Esophagus muscularis mucosa (tissue), 4 donors: ENCODE measurements around the gene KLHL30. TPM values are rescaled to one million over a fixed set of nuclear protein-coding genes. Genes with fewer than 3 reads are reported as not detected.

ENCODE experiments used
- DNase-seq: peaks from one replicate; pipeline ENCODE4 v3.0.0-alpha.2; 2017; ENCODE audit errors: extremely low spot score
- H3K27ac ChIP-seq, 4 donors: fragments of 200-600 bp; sonication (generic); replicated peaks in 1 of 4; 1 replicate in 3 of 4; 2 replicates in 1 of 4; pipeline ENCODE4 v1.5.1; 2016 to 2019; ENCODE audit warnings: mild to moderate bottlenecking in 1 of 4
- H3K27me3 ChIP-seq, 4 donors: fragments of 200-600 bp; sonication (generic); one replicate each; pipeline versions ENCODE4 v1.5.1 to v1.6.0; 2016 to 2019
- H3K36me3 ChIP-seq, 4 donors: fragments of 200-600 bp; sonication (generic); one replicate each; pipeline ENCODE4 v1.5.1; 2016 to 2019
- H3K4me1 ChIP-seq, 4 donors: fragments of 200-600 bp; sonication (generic); one replicate each; pipeline ENCODE4 v1.5.1; 2016 to 2019
- H3K4me3 ChIP-seq, 4 donors: fragments of 200-600 bp; sonication (generic); 1 replicate in 2 of 4; 2 replicates in 2 of 4; pipeline ENCODE4 v1.5.1; 2016 to 2019; ENCODE audit warnings: mild to moderate bottlenecking in 4 of 4, moderate library complexity in 1 of 4
- H3K9me3 ChIP-seq, 4 donors: fragments of 200-600 bp; sonication (generic); 1 replicate in 3 of 4; 2 replicates in 1 of 4; pipeline ENCODE4 v1.5.1; 2016 to 2019
- EP300 ChIP-seq: sonication (generic); formaldehyde crosslinking; IDR thresholded peaks from one replicate; pipeline ENCODE4 v1.6.1; 2017; ENCODE audit warnings: antibody characterized with exemption
- POLR2A ChIP-seq: fragments of 450-650 bp; IDR thresholded peaks from one replicate; pipeline ENCODE4 v1.6.1; 2017; ENCODE audit warnings: antibody characterized with exemption, moderate library complexity, mild to moderate bottlenecking, low read depth
- POLR2AphosphoS5 ChIP-seq, 2 donors: sonication (generic); formaldehyde crosslinking; IDR thresholded peaks; one replicate each; pipeline ENCODE4 v1.6.1; 2017; ENCODE audit warnings: antibody characterized with exemption in 2 of 2
- WGBS: methylation state at CpG from one replicate; pipeline ENCODE4 v1.1.5; 2018; 5-methylcytosine and 5-hydroxymethylcytosine counted together
- intact Hi-C: fragments of 100-400 bp; cut with DNase I; formaldehyde crosslinking; loops from one replicate; pipeline ENCODE4 v1.15.1; 2023
- total RNA-seq, 4 donors: library from RNA; depleted of rRNA; stranded (reverse); fragments of >200 nt; gene quantifications; one replicate each; pipeline versions ENCODE4 v1.1.0 to v1.2.1, GENCODE V29; 2016
- TF ChIP-seq, protein P1 (sequence below), 3 experiments: fragments of 200-600 bp in 2 of 3; fragments of 450-650 bp in 1 of 3; sonication (generic) in 2 of 3; IDR thresholded peaks; one replicate each; pipeline ENCODE4 v1.5.1; 2017 to 2019; ENCODE audit warnings: antibody characterized with exemption in 3 of 3, mild to moderate bottlenecking in 2 of 3, moderate library complexity in 1 of 3

KLHL30 gene
- total RNA-seq, 4 donors from 2014 or later = 1.2 to 8.0 (median 4.4) TPM

DNA sequence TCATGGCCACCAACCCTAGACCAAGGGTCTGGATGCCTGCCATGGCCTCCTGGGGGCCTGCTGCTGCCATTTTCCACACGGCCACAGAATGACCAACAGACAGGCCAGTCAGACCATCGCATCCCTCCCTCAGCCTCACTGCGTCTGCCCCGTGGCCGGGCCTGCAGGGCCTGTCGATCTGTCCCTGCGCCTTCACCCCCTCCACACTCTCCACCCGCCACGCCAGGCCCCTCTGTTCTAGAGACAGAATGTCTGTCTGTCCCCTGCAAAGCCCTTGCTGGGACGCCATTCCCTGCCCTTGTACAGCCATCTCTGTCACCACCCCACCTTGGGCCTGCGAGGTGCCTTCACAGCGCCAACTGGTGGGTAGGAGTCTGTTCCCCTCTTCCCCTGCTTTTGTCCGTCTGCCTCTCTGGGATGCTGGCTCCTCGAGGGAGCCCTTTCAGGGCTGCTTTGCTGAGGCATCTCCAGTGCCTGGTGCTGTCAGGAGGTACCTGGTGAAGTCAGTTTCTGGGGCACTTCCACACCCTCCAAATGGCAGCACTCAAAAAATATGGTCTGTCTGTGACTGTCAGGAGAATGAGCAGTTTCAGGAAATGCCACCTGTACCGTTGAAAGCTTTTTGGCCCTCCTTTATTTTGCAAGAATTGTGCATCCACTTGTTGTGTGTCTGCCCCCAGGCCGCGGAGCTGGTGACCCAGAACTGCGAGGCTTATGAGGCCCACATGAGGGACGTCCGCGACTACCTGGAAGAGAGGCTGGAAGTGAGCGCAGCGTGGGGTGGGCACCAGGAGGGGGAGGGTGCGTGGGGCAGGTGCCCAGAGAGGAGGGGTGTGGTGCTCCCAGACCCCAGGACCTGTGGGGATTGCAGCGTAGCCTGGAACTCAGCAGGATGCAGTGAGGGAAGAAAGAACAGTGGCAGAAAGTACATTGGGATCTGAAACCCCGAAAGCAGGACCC, 45.0 kb upstream of the KLHL30 start:
- peak; percentile 88 for DNase-seq
- Histone ChIP-seq H3K9me3 (no peaks in the 10 kb centered on the region), H3K27me3 (no peaks in the 10 kb centered on the region), H3K4me3 (no peak overlapping the region), H3K36me3 (peaks cover 0 to 14% (median 7%) of the 10 kb centered on the region in 4 donors), H3K27ac (no peak overlapping the region), H3K4me1 (no peaks in the 10 kb centered on the region)
- TF ChIP-seq, protein P1, sequence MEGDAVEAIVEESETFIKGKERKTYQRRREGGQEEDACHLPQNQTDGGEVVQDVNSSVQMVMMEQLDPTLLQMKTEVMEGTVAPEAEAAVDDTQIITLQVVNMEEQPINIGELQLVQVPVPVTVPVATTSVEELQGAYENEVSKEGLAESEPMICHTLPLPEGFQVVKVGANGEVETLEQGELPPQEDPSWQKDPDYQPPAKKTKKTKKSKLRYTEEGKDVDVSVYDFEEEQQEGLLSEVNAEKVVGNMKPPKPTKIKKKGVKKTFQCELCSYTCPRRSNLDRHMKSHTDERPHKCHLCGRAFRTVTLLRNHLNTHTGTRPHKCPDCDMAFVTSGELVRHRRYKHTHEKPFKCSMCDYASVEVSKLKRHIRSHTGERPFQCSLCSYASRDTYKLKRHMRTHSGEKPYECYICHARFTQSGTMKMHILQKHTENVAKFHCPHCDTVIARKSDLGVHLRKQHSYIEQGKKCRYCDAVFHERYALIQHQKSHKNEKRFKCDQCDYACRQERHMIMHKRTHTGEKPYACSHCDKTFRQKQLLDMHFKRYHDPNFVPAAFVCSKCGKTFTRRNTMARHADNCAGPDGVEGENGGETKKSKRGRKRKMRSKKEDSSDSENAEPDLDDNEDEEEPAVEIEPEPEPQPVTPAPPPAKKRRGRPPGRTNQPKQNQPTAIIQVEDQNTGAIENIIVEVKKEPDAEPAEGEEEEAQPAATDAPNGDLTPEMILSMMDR (IDR thresholded peaks at IDR 0.05) = no peak
- TF ChIP-seq POLR2AphosphoS5 (IDR thresholded peaks at IDR 0.05) = no peak
- intact Hi-C loops = no loop called here
- WGBS = 95% methylated on average over 25 of the region's 26 CpGs

DNA sequence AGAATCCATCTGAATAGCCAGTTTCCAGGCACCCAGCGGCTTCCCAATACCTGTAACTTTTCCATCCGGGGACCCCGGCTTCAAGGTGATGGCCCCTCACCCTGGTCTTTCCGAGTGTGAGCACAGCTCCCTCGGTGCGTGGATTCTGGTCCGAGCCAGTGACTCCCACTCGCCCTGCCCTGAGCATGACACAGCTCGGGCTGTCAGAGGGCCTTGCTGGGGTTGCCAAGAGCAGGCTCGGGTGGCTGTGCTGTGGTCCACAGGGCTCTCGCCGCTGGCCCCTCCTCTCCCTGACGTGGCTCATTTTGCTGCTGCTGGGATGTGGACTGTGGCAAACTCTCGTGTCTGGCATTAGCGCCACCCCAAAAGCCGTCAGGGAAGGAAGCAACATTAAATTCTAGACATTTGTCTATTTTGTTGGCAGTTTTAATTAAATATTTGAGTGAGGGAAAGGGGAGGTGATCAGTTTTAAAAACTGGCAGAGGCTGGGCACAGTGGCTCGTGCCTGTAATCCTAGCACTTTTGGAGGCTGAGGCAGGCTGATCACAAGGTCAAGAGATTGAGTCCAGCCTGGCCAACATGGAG, 43.9 kb upstream of the KLHL30 start:
- intact Hi-C loops = no loop called here
- no peaks in the 10 kb centered on the region for H3K4me1 ChIP-seq
- no peak overlapping the region for H3K27ac ChIP-seq
- no peak overlapping the region for H3K4me3 ChIP-seq
- H3K36me3 ChIP-seq = peaks cover 0 to 14% (median 7%) of the 10 kb centered on the region in 4 donors
- peak; percentile 66 for DNase-seq
- no peaks in the 10 kb centered on the region for H3K27me3 ChIP-seq
- H3K9me3 ChIP-seq = no peaks in the 10 kb centered on the region
- 91% methylated on average over 17 of the region's 17 CpGs for WGBS
- TF ChIP-seq, protein P1 (IDR thresholded peaks at IDR 0.05) = no peak
- no peak for TF ChIP-seq POLR2AphosphoS5 (IDR thresholded peaks at IDR 0.05)
- TF ChIP-seq POLR2A = no peak
- TF ChIP-seq EP300 = no peak

DNA sequence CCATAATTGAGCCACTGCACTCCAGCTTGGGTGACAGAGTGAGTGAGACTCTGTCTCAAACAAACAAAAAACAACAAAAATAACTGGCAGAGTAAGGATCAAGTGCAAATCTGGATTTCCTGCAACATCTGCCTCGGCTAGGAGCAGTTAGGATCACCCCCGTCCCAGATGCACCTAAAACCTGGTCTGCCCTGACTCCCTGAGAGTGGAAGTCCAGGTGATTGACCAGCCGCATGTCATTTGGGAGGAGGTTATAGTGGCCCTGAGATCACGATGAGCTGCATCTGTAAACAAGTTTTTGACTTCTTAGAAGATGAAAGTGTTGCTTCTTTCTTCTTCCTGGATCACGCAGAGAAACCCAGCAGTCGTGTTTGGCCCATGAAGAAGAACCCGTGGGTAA, 43.3 kb upstream of the KLHL30 start:
- intact Hi-C loops = no loop called here
- Histone ChIP-seq H3K27ac (no peak overlapping the region), H3K36me3 (peaks cover 0 to 14% (median 7%) of the 10 kb centered on the region in 4 donors), H3K4me1 (no peaks in the 10 kb centered on the region), H3K9me3 (no peaks in the 10 kb centered on the region), H3K27me3 (no peaks in the 10 kb centered on the region), H3K4me3 (no peak overlapping the region)
- peak; percentile 57 for DNase-seq
- TF ChIP-seq POLR2A = no peak
- TF ChIP-seq EP300 = no peak
- no peak for TF ChIP-seq POLR2AphosphoS5 (IDR thresholded peaks at IDR 0.05)
- TF ChIP-seq, protein P1 (IDR thresholded peaks at IDR 0.05) = no peak
- 89% methylated on average over 7 of the region's 7 CpGs for WGBS

DNA sequence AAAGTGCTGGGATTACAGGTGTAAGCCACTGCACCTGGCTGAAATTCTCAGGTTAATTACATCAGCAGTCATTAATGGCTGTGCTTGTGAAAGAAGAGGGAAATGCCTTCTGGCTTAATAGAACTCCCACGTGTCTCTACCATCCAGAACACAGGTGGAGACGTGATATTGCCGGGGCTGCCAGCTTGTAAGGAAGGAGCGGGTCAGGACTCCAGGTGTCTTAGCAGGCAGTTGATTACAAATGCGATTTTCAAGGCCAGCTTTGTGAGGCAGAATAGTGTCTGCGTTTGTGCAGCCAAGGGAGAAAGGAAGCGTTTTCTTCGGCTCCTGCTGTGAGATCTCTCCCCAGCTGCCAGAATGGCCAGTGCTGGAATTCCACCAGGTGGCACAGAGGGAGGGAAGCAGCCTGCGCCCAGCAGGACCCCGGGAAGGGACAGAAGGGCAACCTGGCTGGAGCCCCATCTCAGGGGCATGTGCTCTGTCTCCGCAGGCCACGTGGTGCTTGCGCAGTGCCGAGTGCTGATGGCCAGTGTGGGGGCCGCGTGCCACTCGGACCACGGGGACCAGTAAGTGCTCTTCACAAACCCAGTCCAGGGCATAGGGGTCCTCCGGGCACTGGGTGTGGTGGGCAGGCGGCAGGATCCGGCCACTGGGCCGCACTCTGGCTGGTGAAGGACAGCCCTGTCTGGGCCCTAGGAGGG, 42.0 kb upstream of the KLHL30 start:
- H3K27ac ChIP-seq = no peak overlapping the region
- intact Hi-C loops = no loop called here
- WGBS = 90% methylated on average over 17 of the region's 22 CpGs
- TF ChIP-seq POLR2A = no peak
- no peak for TF ChIP-seq POLR2AphosphoS5 (IDR thresholded peaks at IDR 0.05)
- TF ChIP-seq, protein P1 (IDR thresholded peaks at IDR 0.05) = no peak
- no peak for TF ChIP-seq EP300
- peak; percentile 74 for DNase-seq
- H3K36me3 ChIP-seq = peaks cover 0 to 12% (median 7%) of the 10 kb centered on the region in 4 donors
- no peaks in the 10 kb centered on the region for H3K4me1 ChIP-seq
- no peaks in the 10 kb centered on the region for H3K27me3 ChIP-seq
- H3K9me3 ChIP-seq = no peaks in the 10 kb centered on the region
- H3K4me3 ChIP-seq = no peak overlapping the region
